Omental fat pad (tissue), 4 donors: ENCODE results near the gene PRKAG1. TPM values are rescaled to one million over a fixed set of nuclear protein-coding genes. Genes with fewer than 3 reads are reported as not detected.

Experiments used
- ATAC-seq: fragments of 150-250 bp; one replicate; pipeline ENCODE4 v1.9.1; 2016; ENCODE audit warnings: mild to moderate bottlenecking, moderate library complexity; ENCODE audit not compliant: low FRiP score
- DNase-seq: peaks from one replicate; pipeline ENCODE4 v3.0.0-alpha.2; 2019; ENCODE audit warnings: low spot score
- CTCF ChIP-seq, 3 donors: fragments of 450-650 bp; IDR thresholded peaks; one replicate each; pipeline ENCODE4 v1.5.1; 2016 to 2017; ENCODE audit warnings: antibody characterized with exemption in 3 of 3, mild to moderate bottlenecking in 3 of 3, moderate library complexity in 2 of 3
- total RNA-seq, 4 donors: library from RNA; depleted of rRNA; stranded (reverse); fragments of >200 nt; gene quantifications; one replicate each; pipeline ENCODE4 v1.1.0, GENCODE V29; 2016

PRKAG1 gene
- total RNA-seq, 4 donors from 2014 or later: 40.0 to 64.2 (median 54.4) TPM

- DNase-seq (no peak), ATAC-seq (peak; percentile 14)
- TF ChIP-seq CTCF (IDR thresholded peaks at IDR 0.05): no peak
Observed at GRCh38 chr12:48978291-48978740, 40.3 kb downstream of the PRKAG1 start, which contains the start of gene WNT1. Gene WNT1, plus strand, starts transcription at chr12:48978322. Its CDS starts 329 bp downstream, at chr12:48978651.

DNA sequence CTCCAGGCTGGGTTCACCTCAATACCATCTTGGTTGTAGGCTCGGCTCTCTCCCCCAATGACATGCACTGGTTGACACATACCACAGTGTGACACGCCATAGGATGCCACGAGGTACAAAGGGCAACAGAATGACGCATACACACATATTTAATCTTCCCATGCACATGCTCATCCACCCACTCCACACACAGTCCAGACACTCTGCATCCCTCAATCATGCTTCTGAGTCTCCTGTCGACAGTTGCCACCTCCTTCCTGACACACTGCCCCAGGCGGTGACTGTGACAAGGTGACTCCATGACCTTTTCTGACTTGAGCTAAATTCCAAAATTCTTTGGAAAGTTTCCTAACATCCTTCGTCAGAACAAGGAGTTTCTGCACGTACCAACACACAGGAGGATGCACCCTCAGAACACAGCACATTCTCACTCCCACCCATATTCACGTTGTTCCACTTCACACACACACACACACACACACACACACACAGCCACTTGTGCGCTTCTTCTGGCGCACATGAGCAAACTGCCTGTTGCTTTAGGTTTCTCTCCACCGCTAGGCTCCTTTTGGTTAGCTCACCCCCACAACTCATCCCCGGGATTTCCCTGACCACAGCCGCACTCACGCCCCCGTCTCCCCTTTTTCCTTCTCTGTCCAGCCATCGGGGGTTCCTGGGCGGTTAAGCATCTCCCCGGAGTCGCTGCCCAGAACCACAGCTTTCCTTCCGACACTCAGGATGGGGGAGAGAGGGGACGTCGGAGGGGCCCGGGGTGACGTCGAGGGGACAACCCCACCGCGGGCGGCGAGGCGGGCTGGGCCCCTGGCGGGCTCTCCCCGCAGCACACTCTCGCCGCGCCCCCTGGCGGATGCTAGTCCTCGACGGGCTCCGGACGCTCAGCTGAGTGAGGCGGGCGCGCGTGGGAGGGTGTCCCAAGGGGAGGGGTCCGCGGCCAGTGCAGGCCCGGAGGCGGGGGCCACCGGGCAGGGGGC lies 41.0 kb downstream of the PRKAG1 start:
- DNase-seq (peak; percentile 70), ATAC-seq (peak; percentile 50)
- TF ChIP-seq CTCF (IDR thresholded peaks at IDR 0.05): peak in 1 of 3 donors; percentile 37

DNA sequence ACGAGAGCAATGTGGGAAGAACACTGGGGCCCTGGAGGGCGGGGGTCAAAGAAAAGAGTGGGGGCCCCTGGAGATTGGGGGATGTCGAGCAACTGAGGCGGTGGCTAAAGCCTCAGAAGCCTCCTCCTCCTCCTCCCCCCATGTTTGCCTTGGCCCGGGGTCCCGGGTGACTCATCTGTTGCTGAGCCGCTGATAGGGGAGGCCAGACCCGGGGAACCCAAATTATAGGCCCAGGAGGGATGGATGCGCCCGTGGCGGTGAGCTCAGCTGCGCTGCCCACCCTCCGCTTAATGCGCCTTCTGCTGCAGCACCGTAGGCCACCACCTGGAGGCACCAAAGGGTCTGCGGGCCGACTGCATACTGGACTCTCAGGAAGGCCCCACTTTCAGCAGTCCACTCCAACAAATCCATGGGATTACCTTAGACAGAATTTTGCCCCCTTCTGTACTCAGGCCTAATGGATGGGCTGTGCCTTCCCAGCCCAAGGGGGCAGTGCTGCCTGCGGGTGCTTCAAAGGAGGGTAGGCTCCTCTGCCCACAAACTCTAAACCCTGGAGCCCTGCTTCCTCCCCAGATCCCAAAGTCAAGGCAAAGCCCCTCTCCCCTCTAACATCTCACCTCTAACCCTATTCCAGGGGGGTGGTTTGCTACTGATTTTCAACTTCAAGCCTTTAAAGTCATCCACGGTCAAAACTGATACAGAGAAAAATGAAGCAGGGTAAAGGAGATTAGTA lies 44.5 kb downstream of the PRKAG1 start:
- no peak for DNase-seq
- no peak for TF ChIP-seq CTCF (IDR thresholded peaks at IDR 0.05)
- no peak for ATAC-seq

- TF ChIP-seq CTCF (IDR thresholded peaks at IDR 0.05): no peak
- no peak for DNase-seq
- no peak for ATAC-seq
Observed at GRCh38 chr12:48973531-48973930, 45.0 kb downstream of the PRKAG1 start.

DNA sequence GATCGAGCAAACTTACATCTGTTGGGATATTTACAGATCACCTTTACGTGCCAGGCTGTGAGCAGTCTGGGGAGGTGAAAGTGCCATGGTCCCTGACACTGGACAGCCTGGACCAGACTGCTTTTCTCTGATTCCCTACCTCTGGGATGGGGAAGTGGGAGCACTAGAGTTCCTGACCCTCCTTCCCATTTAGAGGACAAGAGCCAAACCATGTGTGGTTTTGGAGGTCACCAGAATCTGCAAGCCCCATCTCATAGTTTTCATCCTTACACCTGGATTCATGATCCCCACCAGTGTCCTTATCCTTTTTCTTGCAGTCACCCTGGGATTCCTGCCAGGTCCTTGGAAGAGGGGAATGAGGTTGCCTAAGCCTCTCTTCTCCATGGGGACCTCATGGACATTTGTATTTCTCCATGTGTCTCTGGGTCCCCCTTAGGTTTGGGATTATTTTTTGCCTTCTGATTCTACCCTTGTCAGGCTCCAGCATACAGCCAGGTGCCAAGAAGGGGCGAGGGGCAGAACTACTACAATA lies 45.6 kb downstream of the PRKAG1 start:
- DNase-seq (no peak), ATAC-seq (no peak)
- TF ChIP-seq CTCF (IDR thresholded peaks at IDR 0.05): no peak

- DNase-seq: no peak
- no peak for ATAC-seq
- TF ChIP-seq CTCF (IDR thresholded peaks at IDR 0.05): no peak
Observed at GRCh38 chr12:48972213-48972951, 46.2 kb downstream of the PRKAG1 start.
